SK-N-SH (cell line): ENCODE measurements around the gene ZFP42. TPM values are rescaled to one million over a fixed set of nuclear protein-coding genes. Genes with fewer than 3 reads are reported as not detected.

Experiments used
- CTCF ChIA-PET: fragments of 300-600, 350-600 bp; formaldehyde crosslinking; extraction: SDS; loops from one replicate; lab custom pipeline; 2021; lab: Yijun Ruan, JAX
- POLR2A ChIA-PET: fragments of 350-600 bp; sonication (Branson Sonifier 250); formaldehyde crosslinking; extraction: SDS; loops from one replicate; lab custom pipeline; 2020; ENCODE audit warnings: antibody characterized with exemption, inconsistent platforms; lab: Yijun Ruan, JAX
- DNase-seq: peaks from one replicate; pipeline ENCODE4 v3.0.0; 2012
- H2AFZ ChIP-seq: fragments of 200-600 bp; sonication (generic); 2 replicates; pipeline ENCODE4 v1.8.1; 2016; ENCODE audit warnings: antibody characterized with exemption, mild to moderate bottlenecking, low read depth
- H3F3A ChIP-seq: fragments of 200-600 bp; sonication (generic); replicated peaks from 2 replicates; pipeline ENCODE3; 2016; ENCODE audit warnings: antibody characterized with exemption, mild to moderate bottlenecking; ENCODE audit not compliant: insufficient read depth
- H3K27ac ChIP-seq, 2 experiments: fragments of 200-500 bp in 1 of 2; fragments of 200-600 bp in 1 of 2; sonication (Bioruptor generic) in 1 of 2; sonication (generic), shearing (Covaris generic) in 1 of 2; 2 replicates each; pipeline versions ENCODE4 v1.5.1 to v1.6.1; 2014 to 2016; ENCODE audit warnings: low read depth in 2 of 2, inconsistent platforms in 1 of 2, low read length in 1 of 2, mild to moderate bottlenecking in 1 of 2, mixed read lengths in 1 of 2
- H3K27me3 ChIP-seq: fragments of 200-600 bp; sonication (generic), shearing (Covaris generic); 2 replicates; pipeline ENCODE4 v1.6.1; 2016; ENCODE audit warnings: mixed run types; ENCODE audit not compliant: insufficient read depth
- H3K36me3 ChIP-seq, 2 experiments: fragments of 200-500 bp in 1 of 2; fragments of 200-600 bp in 1 of 2; sonication (Bioruptor generic) in 1 of 2; sonication (generic) in 1 of 2; replicated peaks in 1 of 2; 2 replicates each; pipeline versions ENCODE3 to v1.5.1; 2014 to 2016; ENCODE audit warnings: low read length in 1 of 2, mild to moderate bottlenecking in 1 of 2; ENCODE audit not compliant: insufficient read depth in 2 of 2, control insufficient read depth in 1 of 2
- H3K4me1 ChIP-seq, 2 experiments: fragments of 200-500 bp in 1 of 2; fragments of 200-600 bp in 1 of 2; sonication (Bioruptor generic) in 1 of 2; sonication (generic), shearing (Covaris generic) in 1 of 2; 2 replicates each; pipeline versions ENCODE4 v1.5.1 to v1.6.1; 2014 to 2016; ENCODE audit warnings: low read depth in 1 of 2, low read length in 1 of 2, mixed run types in 1 of 2; ENCODE audit not compliant: insufficient read depth in 2 of 2, control insufficient read depth in 1 of 2
- H3K4me2 ChIP-seq: fragments of 200-600 bp; sonication (generic), shearing (Covaris generic); 2 replicates; pipeline ENCODE4 v1.6.1; 2017; ENCODE audit warnings: mixed run types
- H3K4me3 ChIP-seq, 2 experiments: fragments of 200-500 bp in 1 of 2; fragments of 200-600 bp in 1 of 2; sonication (Bioruptor generic) in 1 of 2; sonication (generic), shearing (Covaris generic) in 1 of 2; 2 replicates each; pipeline versions ENCODE4 v1.5.1 to v1.8.1; 2014 to 2016; ENCODE audit warnings: low read depth in 2 of 2, inconsistent platforms in 1 of 2, low read length in 1 of 2, mild to moderate bottlenecking in 1 of 2, mixed read lengths in 1 of 2, moderate library complexity in 1 of 2
- H3K79me2 ChIP-seq: fragments of 200-600 bp; sonication (generic); 2 replicates; pipeline ENCODE4 v1.8.1; 2017; ENCODE audit warnings: mild to moderate bottlenecking; ENCODE audit not compliant: insufficient read depth
- H3K9ac ChIP-seq: fragments of 200-600 bp; sonication (generic); 2 replicates; pipeline ENCODE4 v1.6.1; 2017; ENCODE audit warnings: mixed run types
- H3K9me2 ChIP-seq: fragments of 200-600 bp; sonication (generic); 2 replicates; pipeline ENCODE4 v1.6.1; 2017; ENCODE audit warnings: mixed run types
- H3K9me3 ChIP-seq: fragments of 200-600 bp; sonication (generic); 2 replicates; pipeline ENCODE4 v1.6.1; 2017; ENCODE audit warnings: mixed run types, mild to moderate bottlenecking, moderate library complexity
- H4K20me1 ChIP-seq: fragments of 200-600 bp; sonication (generic); 2 replicates; pipeline ENCODE4 v1.6.1; 2017; ENCODE audit warnings: mild to moderate bottlenecking, mixed run types; ENCODE audit not compliant: insufficient read depth
- EP300 ChIP-seq, 2 experiments: IDR thresholded peaks; 2 replicates each; pipeline versions ENCODE4 v1.4.0 to v1.6.1; 2012; ENCODE audit warnings: borderline replicate concordance in 1 of 2, low read depth in 1 of 2, low read length in 1 of 2
- EZH2phosphoT487 ChIP-seq: fragments of 200-600 bp; sonication (generic); IDR thresholded peaks from 2 replicates; pipeline ENCODE4 v1.6.1; 2017; ENCODE audit warnings: low read depth, mixed run types, mild to moderate bottlenecking, antibody characterized with exemption, moderate library complexity, borderline replicate concordance
- FOSL2 ChIP-seq: IDR thresholded peaks from 2 replicates; pipeline ENCODE4 v1.4.0; 2012; ENCODE audit warnings: low read depth, mild to moderate bottlenecking, moderate library complexity, borderline replicate concordance
- FOXJ3 ChIP-seq: sonication (generic); formaldehyde crosslinking; IDR thresholded peaks from 2 replicates; pipeline ENCODE4 v1.5.1; 2020; ENCODE audit warnings: mild to moderate bottlenecking, missing genetic modification reagents
- GATA2 ChIP-seq: sonication (generic); formaldehyde crosslinking; IDR thresholded peaks from 2 replicates; pipeline ENCODE4 v1.5.0; 2020; ENCODE audit warnings: mild to moderate bottlenecking, missing genetic modification reagents
- IRF3 ChIP-seq: fragments of 150-350 bp; IDR thresholded peaks from 2 replicates; pipeline ENCODE4 v1.6.1; 2016; ENCODE audit warnings: mild to moderate bottlenecking, low read depth, low read length
- JUND ChIP-seq: IDR thresholded peaks from 2 replicates; pipeline ENCODE4 v1.4.0; 2012
- MAX ChIP-seq: IDR thresholded peaks from 2 replicates; pipeline ENCODE4 v1.4.0; 2012; ENCODE audit warnings: low read depth
- MXI1 ChIP-seq: IDR thresholded peaks from 2 replicates; pipeline ENCODE4 v1.6.1; 2012; ENCODE audit warnings: mild to moderate bottlenecking, low read depth, low read length, improper control_type of control experiment
- POLR2AphosphoS5 ChIP-seq: IDR thresholded peaks from 2 replicates; pipeline ENCODE4 v1.6.1; 2012; ENCODE audit warnings: low read depth, low read length
- RAD21 ChIP-seq: IDR thresholded peaks from 2 replicates; pipeline ENCODE4 v1.6.1; 2012; ENCODE audit warnings: mild to moderate bottlenecking, low read length
- REST ChIP-seq: IDR thresholded peaks from 2 replicates; pipeline ENCODE4 v1.6.1; 2012; ENCODE audit warnings: mild to moderate bottlenecking, low read depth, low read length, moderate library complexity
- RFX5 ChIP-seq: IDR thresholded peaks from 2 replicates; pipeline ENCODE4 v1.6.1; 2012; ENCODE audit warnings: mild to moderate bottlenecking, improper control_type of control experiment, low read length
- RXRA ChIP-seq: IDR thresholded peaks from 2 replicates; pipeline ENCODE4 v1.4.0; 2012; ENCODE audit warnings: low read depth, mild to moderate bottlenecking, borderline replicate concordance
- TAF1 ChIP-seq: IDR thresholded peaks from 2 replicates; pipeline ENCODE4 v1.6.1; 2012; ENCODE audit warnings: low read depth, mild to moderate bottlenecking, low read length, moderate library complexity, borderline replicate concordance
- YY1 ChIP-seq: IDR thresholded peaks from 2 replicates; pipeline ENCODE4 v1.4.0; 2012; ENCODE audit warnings: low read depth, mild to moderate bottlenecking
- WGBS: methylation state at CpG from one replicate; pipeline ENCODE4 v1.1.6; 2017; ENCODE audit warnings: low lambda C conversion rate; 5-methylcytosine and 5-hydroxymethylcytosine counted together
- polyA plus RNA-seq, 3 experiments: library from polyadenylated mRNA; depleted of rRNA; stranded (reverse); fragments of >200 nt; gene quantifications; 2 replicates each; pipeline ENCODE4 v1.2.3, GENCODE V29; 2012

ZFP42 gene
- polyA plus RNA-seq, 1 of the 3 experiments (the other 2 are of a cell fraction) = not detected

DNA sequence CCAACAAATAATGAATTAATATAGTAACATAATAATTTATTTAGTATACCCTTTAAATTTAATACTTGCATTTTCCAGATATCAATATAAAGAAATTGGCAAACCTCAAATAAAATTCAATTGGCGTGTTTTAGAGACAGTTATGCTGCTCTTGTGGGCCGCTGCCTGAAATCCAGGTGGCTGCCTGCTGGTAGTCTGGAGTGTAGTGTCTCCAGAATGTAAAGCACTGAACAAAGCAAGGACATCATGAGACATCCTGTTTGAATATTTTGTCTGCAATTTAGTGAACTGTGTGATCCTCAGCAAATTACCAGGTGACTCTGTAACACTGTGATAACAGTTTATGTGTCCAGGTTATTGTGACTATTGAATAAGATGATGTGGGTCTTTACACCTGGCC is 29.9 kb downstream of the ZFP42 start:
- Histone ChIP-seq H3K36me3 (no peaks in the 10 kb centered on the region), H3K4me2 (no peak overlapping the region), H3F3A (no peaks in the 10 kb centered on the region), H4K20me1 (no peaks in the 10 kb centered on the region), H3K27ac (no peak overlapping the region), H3K4me3 (no peak overlapping the region), H3K9me2 (no peaks in the 10 kb centered on the region), H3K79me2 (no peaks in the 10 kb centered on the region), H3K9ac (no peak overlapping the region), H3K9me3 (no peaks in the 10 kb centered on the region), H3K4me1 (no peaks in the 10 kb centered on the region), H3K27me3 (no peaks in the 10 kb centered on the region; the same call in 1 of the 2 replicates), H2AFZ (no peak overlapping the region)
- ChIA-PET CTCF (interaction anchor here (0.6 kb wide), 1 partner anchor 35 kb away, joined by 3 read pairs; no protein-coding TSS in a partner anchor), POLR2A (no interaction called here)
- no peak for TF ChIP-seq RXRA
- no peak for TF ChIP-seq POLR2AphosphoS5
- no peak for TF ChIP-seq GATA2 (CRISPR knock-in tag)
- TF ChIP-seq RAD21 = no peak
- TF ChIP-seq EZH2phosphoT487 = no peak
- no peak for TF ChIP-seq FOSL2
- no peak for TF ChIP-seq MAX
- no peak for TF ChIP-seq MXI1
- no peak for TF ChIP-seq REST
- TF ChIP-seq RFX5 = no peak
- TF ChIP-seq YY1 = no peak
- TF ChIP-seq FOXJ3 (CRISPR knock-in tag) = no peak
- no peak for TF ChIP-seq EP300 (IDR thresholded peaks at IDR 0.05; ENCODE audit: borderline replicate concordance in 1 of 2, low read depth in 1 of 2, low read length in 1 of 2)
- no peak for TF ChIP-seq TAF1
- no peak for TF ChIP-seq JUND
- TF ChIP-seq IRF3 = no peak
- DNase-seq = no peak
- WGBS = 33% methylated on average over 2 of the region's 2 CpGs
